HepG2 (cell line): ENCODE results near the gene FLYWCH1. TPM values are rescaled to one million over a fixed set of nuclear protein-coding genes. Genes with fewer than 3 reads are reported as not detected.
A peak's percentile ranks its signal among the peaks of the same experiment; 100 is the strongest.

ENCODE experiments used
- AHR ChIP-seq: IDR thresholded peaks from 2 replicates; pipeline ENCODE4 v1.6.1; 2018; ENCODE audit warnings: missing genetic modification reagents, missing compliant biosample characterization
- ARID4A ChIP-seq: sonication (generic); formaldehyde crosslinking; IDR thresholded peaks from 2 replicates; pipeline ENCODE4 v1.5.0; 2020; ENCODE audit warnings: mild to moderate bottlenecking, missing genetic modification reagents, borderline replicate concordance
- MTA3 ChIP-seq: sonication (generic); formaldehyde crosslinking; IDR thresholded peaks from 2 replicates; pipeline ENCODE4 v1.4.0; 2020; ENCODE audit warnings: missing genetic modification reagents
- REL ChIP-seq: sonication (generic); formaldehyde crosslinking; conservative IDR thresholded peaks from 2 replicates; pipeline ENCODE4 v1.8.0; 2022; ENCODE audit warnings: mild to moderate bottlenecking, missing genetic modification reagents, moderate library complexity
- ZBTB26 ChIP-seq: IDR thresholded peaks from 2 replicates; pipeline ENCODE4 v1.6.1; 2016; ENCODE audit warnings: missing compliant biosample characterization, missing genetic modification reagents, borderline replicate concordance
- ZHX2 ChIP-seq, 2 experiments: sonication (generic) in 1 of 2; formaldehyde crosslinking in 1 of 2; IDR thresholded peaks; 2 replicates each; pipeline versions ENCODE4 v1.6.1 to v1.9.0; 2014 to 2022; ENCODE audit warnings: antibody characterized with exemption in 1 of 2, borderline replicate concordance in 1 of 2, inconsistent platforms in 1 of 2, low read depth in 1 of 2, missing genetic modification reagents in 1 of 2
- ZNF24 ChIP-seq: fragments of 450-650 bp; IDR thresholded peaks from 2 replicates; pipeline ENCODE4 v1.6.1; 2017; ENCODE audit warnings: antibody characterized with exemption, mild to moderate bottlenecking
- ZNF280D ChIP-seq: sonication (generic); formaldehyde crosslinking; IDR thresholded peaks from 2 replicates; pipeline ENCODE4 v1.5.1; 2020; ENCODE audit warnings: mild to moderate bottlenecking, missing genetic modification reagents
- ZXDC ChIP-seq: sonication (generic); formaldehyde crosslinking; IDR thresholded peaks from 2 replicates; pipeline ENCODE4 v1.5.0; 2020; ENCODE audit warnings: mild to moderate bottlenecking, missing genetic modification reagents
- polyA plus RNA-seq, 8 experiments: library from polyadenylated mRNA; depleted of rRNA in 3 of 8; stranded (reverse) in 7 of 8; unstranded in 1 of 8; fragments of >200 nt; fragmentation: Illumina TruSeq in 4 of 8; extraction: Trizol in 4 of 8; gene quantifications; 2 replicates each; pipeline versions ENCODE4 v1.2.1 to v1.2.3, GENCODE V29; 2011 to 2016; ENCODE audit warnings: low read depth in 4 of 8, missing spikeins in 1 of 8, mixed read lengths in 1 of 8; ENCODE audit not compliant: insufficient read depth in 1 of 8
- total RNA-seq, 5 experiments: library from RNA; depleted of rRNA; stranded (reverse); fragments of >200 nt; fragmentation: Illumina TruSeq; extraction: Trizol; gene quantifications; 2 replicates each; pipeline ENCODE4 v1.2.3, GENCODE V29; 2016; ENCODE audit warnings: low read depth in 1 of 5

Gene FLYWCH1
- total and polyA plus RNA-seq, 2 of the 13 experiments (the other 11 are each of a cell fraction or from before 2014, with no cell fraction given) = 7.3 to 12.4 TPM

DNA sequence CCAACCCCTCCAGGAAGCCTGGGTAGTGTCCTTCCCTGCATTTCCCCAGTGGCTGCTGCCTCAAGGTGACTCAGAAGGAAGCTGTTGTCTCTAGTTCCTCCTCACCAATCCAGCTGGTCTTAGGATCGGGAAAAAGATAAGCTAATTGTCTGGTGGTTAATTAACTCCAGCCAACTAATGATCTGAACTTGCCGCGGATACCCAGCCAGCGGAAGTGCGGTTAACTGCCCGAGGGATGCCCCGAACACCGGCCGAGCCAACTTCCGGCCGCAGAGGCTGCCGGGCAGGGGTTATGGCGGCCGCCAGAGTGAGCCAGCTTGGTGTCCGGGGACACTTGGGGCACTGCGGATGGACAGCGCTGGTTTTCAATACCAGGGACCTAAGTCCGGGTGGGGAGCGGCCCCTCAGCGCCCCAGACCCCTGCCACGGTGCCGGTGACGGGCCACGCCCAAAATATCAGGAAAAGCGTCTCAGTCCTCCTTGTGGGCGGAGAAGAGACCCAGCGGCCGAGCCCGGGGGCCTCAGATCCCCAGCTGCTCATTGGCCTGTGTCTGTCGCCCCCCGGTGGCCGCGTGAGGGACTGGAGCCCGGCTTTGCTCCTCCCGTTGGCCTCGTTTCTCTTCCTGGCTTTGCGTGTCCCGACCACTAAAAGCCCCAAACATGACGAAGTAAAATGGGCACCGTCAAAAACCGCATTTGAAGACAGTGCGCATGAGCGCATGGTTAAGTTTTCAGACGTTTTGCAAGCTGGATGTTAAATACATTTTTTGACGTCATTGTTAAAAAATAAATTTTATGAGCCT, 43.5 kb upstream of the FLYWCH1 start (continued):
- TF ChIP-seq ARID4A (CRISPR knock-in tag) = peak; percentile 81
- no peak for TF ChIP-seq ZNF280D
- no peak for TF ChIP-seq MTA3 (CRISPR knock-in tag)
- no peak for TF ChIP-seq ZXDC (CRISPR knock-in tag)
- TF ChIP-seq ZNF24 = peak; percentile 26; the same call in 1 of the 2 replicates
- TF ChIP-seq ZBTB26 (CRISPR knock-in tag) = no peak; the same call in 1 of the 2 replicates
- peak; percentile 45; the same call in 1 of the 2 replicates for TF ChIP-seq ZHX2 (IDR thresholded peaks at IDR 0.05; ENCODE audit: low read depth)
- no peak for TF ChIP-seq ZHX2 (CRISPR knock-in tag; IDR thresholded peaks at IDR 0.05; ENCODE audit: borderline replicate concordance)
- TF ChIP-seq AHR (CRISPR knock-in tag) = peak; percentile 33; the same call in 1 of the 2 replicates
- no peak for TF ChIP-seq REL (CRISPR knock-in tag)
